HEK293 (cell line): ENCODE data around the gene KIAA1755.

Experiments
- TRIM28 ChIP-seq: IDR thresholded peaks from 2 replicates; pipeline ENCODE4 v1.6.1; 2011; ENCODE audit warnings: low read length, control low read depth, borderline replicate concordance
- YY1 ChIP-seq: fragments of 450-650 bp; formaldehyde crosslinking; IDR thresholded peaks from 2 replicates; pipeline ENCODE4 v1.5.1; 2018; ENCODE audit warnings: missing biosample characterization, missing genetic modification characterization
- ZBTB21 ChIP-seq: fragments of 450-650 bp; formaldehyde crosslinking; IDR thresholded peaks from 2 replicates; pipeline ENCODE4 v1.5.1; 2017; ENCODE audit warnings: missing biosample characterization, missing genetic modification characterization
- ZNF423 ChIP-seq: fragments of 450-650 bp; formaldehyde crosslinking; IDR thresholded peaks from 2 replicates; pipeline ENCODE4 v1.5.1; 2016; ENCODE audit warnings: missing biosample characterization, missing genetic modification characterization
- ZNF747 ChIP-seq: fragments of 450-650 bp; formaldehyde crosslinking; IDR thresholded peaks from 2 replicates; pipeline ENCODE4 v1.5.1; 2016; ENCODE audit warnings: missing biosample characterization, missing genetic modification characterization
- TF ChIP-seq, protein P1 (sequence below): fragments of 450-650 bp; formaldehyde crosslinking; IDR thresholded peaks from 2 replicates; pipeline ENCODE4 v1.5.1; 2016; ENCODE audit warnings: missing biosample characterization, missing genetic modification characterization
- TF ChIP-seq, protein P2 (sequence below): fragments of 450-650 bp; formaldehyde crosslinking; IDR thresholded peaks from 2 replicates; pipeline ENCODE4 v1.5.1; 2016; ENCODE audit warnings: missing biosample characterization, missing genetic modification characterization
- TF ChIP-seq, protein P3 (sequence below): fragments of 450-650 bp; formaldehyde crosslinking; IDR thresholded peaks from 2 replicates; pipeline ENCODE4 v1.5.1; 2017; ENCODE audit warnings: missing biosample characterization, missing genetic modification characterization

DNA sequence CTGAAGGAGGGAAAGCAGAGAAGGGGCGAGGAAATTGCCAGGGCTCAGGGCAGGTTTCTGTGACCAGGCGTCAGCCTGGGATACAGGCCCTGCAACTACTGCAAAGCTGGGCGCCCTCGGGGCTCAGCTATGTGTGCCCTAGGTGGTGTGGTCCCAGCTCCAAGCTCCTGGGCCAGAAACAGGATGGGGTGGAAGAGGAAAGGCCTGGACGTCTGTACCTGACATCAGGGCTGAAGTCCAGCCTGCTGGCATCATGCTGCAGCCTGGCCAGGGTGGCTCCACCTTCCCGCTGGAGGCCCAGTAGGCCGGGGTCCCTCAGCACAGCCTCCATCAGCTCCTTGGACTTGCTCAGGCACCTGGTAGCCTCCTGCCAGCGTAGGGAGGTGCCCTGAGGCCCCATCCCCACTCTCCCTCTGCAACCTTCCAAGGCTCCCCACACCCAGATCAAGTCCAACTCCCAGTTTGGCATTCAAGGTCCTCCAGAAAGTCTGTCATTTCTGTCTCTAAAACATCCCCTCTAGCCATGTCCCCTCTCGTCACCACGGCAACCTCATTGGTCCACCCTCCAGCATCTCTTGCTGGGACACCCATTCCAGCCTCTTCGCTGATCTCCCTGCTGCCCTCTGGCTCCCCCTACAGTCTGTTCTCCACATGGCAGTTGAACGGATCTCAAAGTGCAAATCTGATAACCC is 38.2 kb downstream of the KIAA1755 start:
- TF ChIP-seq, protein P1, sequence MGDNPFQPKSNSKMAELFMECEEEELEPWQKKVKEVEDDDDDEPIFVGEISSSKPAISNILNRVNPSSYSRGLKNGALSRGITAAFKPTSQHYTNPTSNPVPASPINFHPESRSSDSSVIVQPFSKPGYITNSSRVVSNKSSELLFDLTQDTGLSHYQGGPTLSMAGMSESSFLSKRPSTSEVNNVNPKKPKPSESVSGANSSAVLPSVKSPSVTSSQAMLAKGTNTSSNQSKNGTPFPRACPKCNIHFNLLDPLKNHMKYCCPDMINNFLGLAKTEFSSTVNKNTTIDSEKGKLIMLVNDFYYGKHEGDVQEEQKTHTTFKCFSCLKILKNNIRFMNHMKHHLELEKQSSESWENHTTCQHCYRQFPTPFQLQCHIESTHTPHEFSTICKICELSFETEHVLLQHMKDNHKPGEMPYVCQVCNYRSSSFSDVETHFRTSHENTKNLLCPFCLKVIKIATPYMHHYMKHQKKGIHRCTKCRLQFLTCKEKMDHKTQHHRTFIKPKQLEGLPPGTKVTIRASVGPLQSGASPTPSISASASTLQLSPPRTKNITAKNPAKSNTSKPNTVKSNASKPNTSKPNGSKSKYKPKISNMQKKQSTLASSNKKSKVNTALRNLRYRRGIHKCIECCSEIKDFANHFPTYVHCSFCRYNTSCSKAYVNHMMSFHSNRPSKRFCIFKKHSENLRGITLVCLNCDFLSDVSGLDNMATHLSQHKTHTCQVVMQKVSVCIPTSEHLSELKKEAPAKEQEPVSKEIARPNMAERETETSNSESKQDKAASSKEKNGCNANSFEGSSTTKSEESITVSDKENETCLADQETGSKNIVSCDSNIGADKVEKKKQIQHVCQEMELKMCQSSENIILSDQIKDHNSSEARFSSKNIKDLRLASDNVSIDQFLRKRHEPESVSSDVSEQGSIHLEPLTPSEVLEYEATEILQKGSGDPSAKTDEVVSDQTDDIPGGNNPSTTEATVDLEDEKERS (tag by site-specific recombination), result no peak
- TF ChIP-seq, protein P2, sequence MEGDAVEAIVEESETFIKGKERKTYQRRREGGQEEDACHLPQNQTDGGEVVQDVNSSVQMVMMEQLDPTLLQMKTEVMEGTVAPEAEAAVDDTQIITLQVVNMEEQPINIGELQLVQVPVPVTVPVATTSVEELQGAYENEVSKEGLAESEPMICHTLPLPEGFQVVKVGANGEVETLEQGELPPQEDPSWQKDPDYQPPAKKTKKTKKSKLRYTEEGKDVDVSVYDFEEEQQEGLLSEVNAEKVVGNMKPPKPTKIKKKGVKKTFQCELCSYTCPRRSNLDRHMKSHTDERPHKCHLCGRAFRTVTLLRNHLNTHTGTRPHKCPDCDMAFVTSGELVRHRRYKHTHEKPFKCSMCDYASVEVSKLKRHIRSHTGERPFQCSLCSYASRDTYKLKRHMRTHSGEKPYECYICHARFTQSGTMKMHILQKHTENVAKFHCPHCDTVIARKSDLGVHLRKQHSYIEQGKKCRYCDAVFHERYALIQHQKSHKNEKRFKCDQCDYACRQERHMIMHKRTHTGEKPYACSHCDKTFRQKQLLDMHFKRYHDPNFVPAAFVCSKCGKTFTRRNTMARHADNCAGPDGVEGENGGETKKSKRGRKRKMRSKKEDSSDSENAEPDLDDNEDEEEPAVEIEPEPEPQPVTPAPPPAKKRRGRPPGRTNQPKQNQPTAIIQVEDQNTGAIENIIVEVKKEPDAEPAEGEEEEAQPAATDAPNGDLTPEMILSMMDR (tag by site-specific recombination), result peak; percentile 86
- TF ChIP-seq ZNF747, result no peak
- no peak for TF ChIP-seq TRIM28
- TF ChIP-seq, protein P3, sequence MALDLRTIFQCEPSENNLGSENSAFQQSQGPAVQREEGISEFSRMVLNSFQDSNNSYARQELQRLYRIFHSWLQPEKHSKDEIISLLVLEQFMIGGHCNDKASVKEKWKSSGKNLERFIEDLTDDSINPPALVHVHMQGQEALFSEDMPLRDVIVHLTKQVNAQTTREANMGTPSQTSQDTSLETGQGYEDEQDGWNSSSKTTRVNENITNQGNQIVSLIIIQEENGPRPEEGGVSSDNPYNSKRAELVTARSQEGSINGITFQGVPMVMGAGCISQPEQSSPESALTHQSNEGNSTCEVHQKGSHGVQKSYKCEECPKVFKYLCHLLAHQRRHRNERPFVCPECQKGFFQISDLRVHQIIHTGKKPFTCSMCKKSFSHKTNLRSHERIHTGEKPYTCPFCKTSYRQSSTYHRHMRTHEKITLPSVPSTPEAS (tag by site-specific recombination), result no peak
- TF ChIP-seq ZNF423 (tag by site-specific recombination), result no peak
- TF ChIP-seq ZBTB21, result no peak
- no peak for TF ChIP-seq YY1
